NCI-H2171 (cell line): ENCODE measurements around the gene SPIN1.

Source experiments
- DNase-seq: peaks from one replicate; lab custom pipeline; 2025; lab: John Stamatoyannopoulos, UW

SPIN1 gene

DNA sequence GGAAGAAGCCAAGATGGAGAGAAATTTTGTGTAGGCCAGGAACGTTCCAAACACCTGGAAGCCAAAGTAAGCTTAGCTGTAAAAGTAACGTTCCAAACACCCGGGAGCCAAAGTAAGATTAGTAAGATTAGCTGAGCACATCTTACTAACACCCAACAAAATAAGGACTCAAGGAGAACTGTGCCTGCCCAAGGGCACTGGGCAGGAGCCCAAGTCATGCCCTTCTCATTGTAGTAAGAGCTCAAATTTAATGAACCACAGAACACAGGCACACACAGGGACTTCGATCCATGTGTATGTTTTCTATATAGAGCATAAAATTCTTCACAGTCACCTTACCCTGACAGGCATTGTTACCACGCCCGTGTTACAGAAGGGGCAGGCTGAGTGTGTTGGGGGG, 110.6 kb downstream of the SPIN1 start:
- no peak for DNase-seq

DNA sequence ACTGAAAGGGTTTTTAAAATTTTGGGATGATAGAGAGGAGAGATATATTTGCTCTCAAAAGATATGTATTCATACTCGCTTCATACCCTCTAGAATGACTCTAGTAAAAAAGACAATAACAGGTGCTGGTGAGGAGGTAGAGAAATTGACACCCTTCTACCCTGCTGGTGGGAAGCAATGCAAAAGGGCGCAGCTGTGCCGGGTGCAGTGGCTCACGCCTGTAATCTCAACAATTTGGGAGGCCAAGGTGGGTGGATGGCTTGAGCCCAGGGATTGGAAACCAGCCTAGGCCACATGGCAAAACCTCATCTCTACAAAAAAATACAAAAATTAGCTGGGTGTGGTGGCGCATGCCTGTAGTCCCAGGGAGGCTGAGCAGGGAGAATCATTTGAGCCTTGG, 112.8 kb downstream of the SPIN1 start:
- DNase-seq = no peak

DNA sequence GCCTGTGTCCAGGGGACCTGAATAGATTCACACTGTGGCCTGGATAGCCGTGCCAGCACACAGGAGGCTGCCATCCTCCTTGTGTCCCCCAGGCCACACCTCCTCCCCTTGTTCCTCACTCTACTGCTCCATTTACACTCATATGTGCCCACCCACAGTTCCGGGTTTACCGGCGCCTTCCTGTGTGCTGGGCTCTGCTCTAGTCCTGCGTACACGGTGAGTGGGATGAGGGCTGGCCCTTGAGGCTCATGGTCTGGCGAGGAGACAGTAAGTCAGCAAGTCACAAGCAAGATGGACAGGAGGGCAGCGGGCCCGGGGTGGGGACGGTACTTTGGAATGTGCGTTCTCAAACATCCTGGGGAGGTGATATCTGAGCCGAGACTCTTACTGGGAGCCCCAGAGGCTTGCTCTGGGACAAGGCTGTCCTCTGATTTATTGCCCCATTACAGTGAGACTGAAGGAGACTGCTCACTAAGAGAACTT, 114.3 kb downstream of the SPIN1 start:
- no peak for DNase-seq

DNA sequence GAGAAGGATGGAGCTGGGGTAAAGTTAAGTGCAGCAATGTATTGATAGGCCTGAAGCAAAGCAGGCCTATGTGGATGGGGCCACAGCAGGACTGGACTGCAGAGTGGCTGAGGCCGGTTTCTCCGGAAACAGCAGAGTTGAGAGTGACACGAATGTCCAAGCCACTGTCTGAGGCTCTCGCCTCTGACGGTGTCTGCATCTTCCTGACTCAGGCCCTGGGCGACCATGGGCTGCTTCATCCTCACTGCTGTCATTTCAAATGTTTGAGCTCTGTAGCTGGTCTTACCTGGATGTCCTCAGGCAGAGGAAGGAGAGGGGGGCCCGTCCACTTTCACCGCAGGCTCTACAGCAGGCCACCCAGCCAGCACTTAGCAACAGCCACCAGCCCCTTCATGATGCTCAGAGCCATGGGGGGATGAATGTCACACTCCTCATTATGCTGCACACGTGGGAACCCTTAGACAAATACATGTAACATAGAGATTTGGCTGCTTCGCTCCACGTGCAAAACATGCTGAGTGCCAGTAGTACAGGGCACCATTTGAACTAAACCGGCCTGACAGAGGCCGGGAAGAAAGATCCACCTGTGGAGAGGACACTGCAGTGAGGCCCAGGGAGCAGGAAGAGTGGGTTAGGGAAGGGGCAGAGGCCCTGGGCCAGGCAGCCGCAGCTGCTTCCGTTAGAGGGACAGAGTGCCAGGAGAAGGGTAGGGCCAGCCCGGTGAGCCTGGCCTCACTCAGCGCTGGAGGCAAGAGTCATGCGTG, 115.0 kb downstream of the SPIN1 start:
- DNase-seq = no peak

DNA sequence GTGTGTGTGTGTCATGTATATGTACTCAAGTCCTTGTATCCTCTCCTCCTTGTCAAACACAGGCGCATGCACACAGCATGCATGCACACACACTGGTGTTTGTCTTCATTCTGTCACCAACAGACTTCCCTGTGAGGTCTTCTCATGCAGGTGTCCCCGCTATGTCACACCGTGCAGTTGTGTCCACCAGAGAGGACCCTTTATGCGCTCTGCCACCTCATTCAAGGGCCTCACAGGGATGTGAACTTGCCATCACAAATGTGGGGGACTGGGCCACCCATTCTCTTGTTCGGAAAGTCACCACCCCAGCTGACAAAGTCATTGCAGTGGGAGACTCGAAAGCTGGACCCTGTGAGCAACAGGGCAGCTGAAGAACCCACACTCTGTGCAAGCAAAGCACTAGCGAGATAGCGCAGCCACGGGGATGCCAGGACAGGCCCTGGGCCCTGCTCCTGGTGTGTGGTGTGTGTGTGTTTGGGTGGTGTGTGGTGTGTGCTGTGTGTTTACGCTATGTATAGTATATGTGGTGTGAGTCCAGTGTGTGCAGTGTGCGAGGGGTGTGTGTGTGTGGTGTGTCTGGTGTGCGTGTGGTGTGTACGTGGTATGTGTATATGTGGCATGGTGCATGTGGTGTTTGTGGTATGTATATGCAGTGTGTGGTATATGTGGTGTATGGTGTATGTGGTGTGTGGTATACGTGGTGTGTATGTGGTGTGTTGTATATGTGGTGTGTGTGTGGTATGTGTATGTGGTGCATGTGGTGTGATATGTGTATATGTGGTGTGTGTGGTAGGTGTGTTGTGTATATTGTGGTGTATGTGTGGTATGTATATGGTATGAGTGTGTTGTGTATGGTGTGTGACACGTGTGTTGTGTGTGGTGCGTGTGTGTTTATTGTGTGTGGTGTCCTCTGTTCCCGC, 115.9 kb downstream of the SPIN1 start:
- DNase-seq = no peak

DNA sequence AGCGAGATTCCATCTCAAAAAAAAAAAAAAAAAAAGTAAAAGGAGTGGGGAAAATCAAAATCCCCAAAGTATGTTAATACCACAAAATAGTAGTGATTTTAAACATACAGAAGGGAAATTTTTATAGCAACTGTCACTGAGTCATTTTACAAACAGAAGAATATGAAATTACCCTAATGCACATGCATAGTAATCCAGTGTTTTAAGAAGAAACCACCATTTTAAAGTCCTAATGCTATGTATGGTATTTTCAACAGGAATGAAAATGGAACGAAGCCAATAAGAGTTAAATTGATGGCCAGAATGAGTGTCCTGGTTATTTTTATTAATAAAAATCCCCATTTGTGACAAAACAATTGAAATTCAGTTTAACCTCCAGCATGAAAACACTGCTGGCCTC, 120.1 kb downstream of the SPIN1 start:
- DNase-seq = no peak

DNA sequence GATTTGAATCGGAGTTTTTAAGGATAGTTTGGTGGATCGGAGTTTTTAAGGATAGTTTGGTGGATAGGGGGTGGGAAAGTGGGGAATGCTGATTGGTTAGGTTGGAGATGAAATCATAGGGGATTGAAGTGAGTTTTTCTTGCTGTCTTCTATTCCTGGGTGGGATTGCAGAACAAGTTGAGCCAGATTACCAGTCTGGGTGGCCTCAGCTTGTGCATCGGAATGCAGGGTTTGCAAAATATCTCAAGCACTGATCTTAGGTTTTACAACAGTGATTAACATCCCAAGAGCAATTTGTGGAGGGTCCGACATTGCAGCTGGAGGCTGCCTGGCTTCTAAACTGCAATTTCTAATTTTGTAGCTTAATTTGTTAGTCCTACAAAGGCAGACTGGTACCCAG, 123.7 kb downstream of the SPIN1 start:
- DNase-seq = no peak

DNA sequence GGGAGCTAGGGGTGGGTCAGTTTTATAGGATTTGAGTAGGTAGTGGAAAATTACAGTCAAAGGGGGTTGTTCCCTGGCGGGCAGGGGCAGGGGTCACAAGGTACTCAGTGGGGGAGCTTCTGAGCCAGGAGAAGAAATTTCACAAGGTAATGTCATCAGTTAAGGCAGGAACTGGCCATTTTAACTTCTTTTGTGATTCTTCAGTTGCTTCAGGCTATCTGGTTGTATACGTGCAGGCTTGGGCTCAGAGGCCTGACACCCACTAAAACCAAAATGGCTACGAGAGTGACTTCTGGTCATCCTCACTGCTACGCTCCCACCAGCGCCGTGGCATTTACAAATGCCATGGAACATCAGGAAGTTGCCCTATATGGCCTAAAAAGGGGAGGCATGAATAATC, 126.0 kb downstream of the SPIN1 start:
- no peak for DNase-seq

DNA sequence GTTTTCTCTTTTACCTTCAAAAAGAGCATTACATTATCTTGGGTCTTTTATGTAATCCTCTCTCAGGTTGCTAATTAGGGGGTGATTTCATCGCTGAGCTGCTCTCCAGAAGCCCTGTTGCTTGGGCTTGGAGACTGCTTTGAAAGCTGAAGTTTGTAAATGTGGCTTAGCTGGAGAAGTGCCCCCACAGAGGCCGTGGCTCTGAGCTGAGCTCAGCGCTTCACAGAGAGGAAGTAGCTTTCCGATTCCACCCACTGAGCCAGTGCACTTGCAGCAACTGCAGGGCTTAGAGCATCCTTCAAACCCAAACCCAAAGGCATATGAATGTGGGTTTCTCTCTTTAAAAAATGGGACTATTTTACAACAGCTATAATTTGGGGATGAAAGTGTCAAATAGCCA, 133.1 kb downstream of the SPIN1 start:
- no peak for DNase-seq

DNA sequence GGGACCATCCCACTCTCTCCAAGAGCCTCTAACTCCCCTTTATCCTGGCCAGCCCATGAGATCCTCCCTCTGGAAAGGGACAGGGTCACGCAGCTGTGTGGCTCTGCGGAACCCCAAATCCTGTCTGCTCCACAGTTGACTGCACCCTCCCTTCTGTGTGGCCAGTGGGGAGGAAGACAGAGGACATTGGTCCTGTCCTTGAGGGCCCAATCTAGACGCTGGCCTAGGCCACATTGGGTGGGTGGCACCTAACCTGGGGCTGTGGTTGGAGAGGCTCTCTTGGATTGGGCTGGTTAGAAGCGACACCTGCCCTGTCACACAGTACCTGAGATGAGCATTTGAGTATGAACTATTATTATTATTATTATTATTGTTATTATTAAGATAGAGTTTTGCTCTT, 134.1 kb downstream of the SPIN1 start:
- DNase-seq = no peak

DNA sequence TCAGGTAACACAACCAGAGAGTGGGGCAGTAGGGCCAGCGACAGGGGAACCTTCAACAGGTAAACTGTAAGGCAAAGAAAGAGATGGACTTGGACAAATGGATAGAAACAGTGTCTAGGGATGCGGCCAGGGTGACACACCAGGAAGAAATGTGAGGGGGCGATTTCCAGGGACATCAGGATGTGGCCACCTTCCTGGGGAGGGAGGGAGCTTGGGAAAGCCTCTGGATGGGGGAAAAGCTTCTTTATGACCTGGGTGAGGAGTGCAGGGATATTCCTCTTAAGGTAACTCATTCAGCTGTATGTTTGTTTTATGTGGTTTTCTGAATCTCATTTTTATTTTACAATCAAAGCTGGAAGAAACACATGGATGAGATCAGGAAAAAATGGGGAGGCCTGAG, 134.8 kb downstream of the SPIN1 start:
- no peak for DNase-seq

DNA sequence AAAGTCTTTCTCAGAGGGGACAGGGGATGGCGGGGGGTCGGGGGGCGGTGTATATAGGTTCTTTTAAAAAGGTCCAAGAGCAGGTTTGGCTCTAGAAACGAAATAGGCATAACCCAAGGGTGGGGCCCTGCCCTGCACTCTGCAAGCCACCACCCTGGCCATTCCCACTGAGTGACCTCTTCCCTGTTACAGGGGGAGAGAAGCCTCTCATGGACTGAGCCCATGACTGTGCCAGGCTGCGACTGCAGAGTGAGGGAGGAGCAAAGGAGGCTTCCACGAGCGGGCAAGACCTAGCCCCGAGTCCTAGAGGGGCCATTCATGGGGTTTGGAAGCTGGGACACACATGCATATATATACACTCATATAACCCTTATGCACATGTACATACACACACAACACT, 136.7 kb downstream of the SPIN1 start:
- no peak for DNase-seq

DNA sequence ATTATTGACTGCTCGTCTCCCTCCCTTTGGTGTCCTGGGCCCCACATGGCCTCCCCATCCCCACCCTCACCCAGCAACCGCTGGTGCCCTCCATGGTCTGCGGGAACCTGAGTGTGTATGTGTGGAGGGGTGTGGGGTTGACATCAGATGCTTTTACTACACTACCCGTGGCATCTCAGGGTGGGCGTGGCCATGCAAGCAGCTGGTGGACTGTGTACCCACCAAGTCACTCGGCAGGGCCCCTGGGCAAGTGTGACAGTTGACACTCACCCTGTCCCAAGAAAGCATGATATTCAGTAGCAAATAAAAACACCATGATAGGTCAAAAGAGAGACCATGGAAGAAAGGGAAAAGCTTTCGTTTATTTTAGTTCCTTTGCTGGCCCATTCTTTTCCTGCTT, 139.4 kb downstream of the SPIN1 start:
- no peak for DNase-seq
